ENCODE results near the gene TMEM129. TPM values are rescaled to one million over a fixed set of nuclear protein-coding genes. Genes with fewer than 3 reads are reported as not detected.
A peak's percentile ranks its signal among the peaks of the same experiment; 100 is the strongest.

Gene TMEM129
- total RNA-seq, 3 donors from 2014 or later, result 43.7 to 57.0 (median 55.6) TPM

GRCh38 chr4:1752284-1753041 lies 31.3 kb upstream of the TMEM129 start:
- Histone ChIP-seq H3K4me1 (ENCODE audit: low read depth) (peaks cover 8% of the 10 kb centered on the region), H3K9me3 (no peaks in the 10 kb centered on the region), H3K36me3 (ENCODE audit: low read depth) (no peaks in the 10 kb centered on the region), H3K4me3 (no peak overlapping the region)
- ATAC-seq (peak; percentile 52), DNase-seq (peak in 2 of 3 donors; percentile 39 to 57)
- intact Hi-C loops (cut with DNase I, micrococcal nuclease), result loop anchor here in 1 of 2 donors (10.0 kb wide), 1 partner anchor 52 kb away; no protein-coding TSS in a partner anchor
- no peak for TF ChIP-seq CTCF (IDR thresholded peaks at IDR 0.05)

GRCh38 chr4:1751919-1752283 lies 30.8 kb upstream of the TMEM129 start:
- DNase-seq (no peak), ATAC-seq (peak; percentile 23)
- no peaks in the 10 kb centered on the region for H3K9me3 ChIP-seq
- no peak overlapping the region for H3K4me3 ChIP-seq
- H3K4me1 ChIP-seq (ENCODE audit: low read depth), result peaks cover 8% of the 10 kb centered on the region
- no peak for TF ChIP-seq CTCF (IDR thresholded peaks at IDR 0.05)
- intact Hi-C loops (cut with DNase I, micrococcal nuclease), result loop anchor here in 1 of 2 donors (10.0 kb wide), 1 partner anchor 53 kb away; no protein-coding TSS in a partner anchor
- no peaks in the 10 kb centered on the region for H3K36me3 ChIP-seq (ENCODE audit: low read depth)

- Histone ChIP-seq H3K4me1 (ENCODE audit: low read depth) (peaks cover 8% of the 10 kb centered on the region), H3K4me3 (no peak overlapping the region), H3K9me3 (no peaks in the 10 kb centered on the region), H3K36me3 (ENCODE audit: low read depth) (no peaks in the 10 kb centered on the region)
- intact Hi-C loops (cut with DNase I, micrococcal nuclease), result loop anchor here in 1 of 2 donors (10.0 kb wide), 1 partner anchor 53 kb away; no protein-coding TSS in a partner anchor
- no peak for DNase-seq
- no peak for ATAC-seq
- no peak for TF ChIP-seq CTCF (IDR thresholded peaks at IDR 0.05)
Observed at GRCh38 chr4:1751155-1751918, 30.2 kb upstream of the TMEM129 start.

GRCh38 chr4:1750381-1751154 lies 29.4 kb upstream of the TMEM129 start:
- TF ChIP-seq CTCF (IDR thresholded peaks at IDR 0.05), result no peak
- ATAC-seq, result no peak
- intact Hi-C loops (cut with DNase I, micrococcal nuclease), result loop anchor here in 1 of 2 donors (10.0 kb wide), 1 partner anchor 54 kb away; no protein-coding TSS in a partner anchor

GRCh38 chr4:1749826-1750225 lies 28.7 kb upstream of the TMEM129 start:
- no peak for DNase-seq
- intact Hi-C loops (cut with DNase I, micrococcal nuclease), result loop anchor here in 1 of 2 donors (10.0 kb wide), 2 partner anchors 55 to 155 kb away; no protein-coding TSS in a partner anchor
- no peak overlapping the region for H3K4me3 ChIP-seq
- peaks cover 8% of the 10 kb centered on the region for H3K4me1 ChIP-seq (ENCODE audit: low read depth)
- ATAC-seq, result no peak
- H3K9me3 ChIP-seq, result no peaks in the 10 kb centered on the region
- TF ChIP-seq CTCF (IDR thresholded peaks at IDR 0.05), result no peak
- H3K36me3 ChIP-seq (ENCODE audit: low read depth), result no peaks in the 10 kb centered on the region

More at GRCh38 chr4:1750381-1751154, 29.4 kb upstream of the TMEM129 start:
- Histone ChIP-seq H3K4me1 (ENCODE audit: low read depth) (peaks cover 8% of the 10 kb centered on the region), H3K9me3 (no peaks in the 10 kb centered on the region), H3K36me3 (ENCODE audit: low read depth) (no peaks in the 10 kb centered on the region), H3K4me3 (no peak overlapping the region)
- DNase-seq, result no peak
